T-helper 1 cell (primary cell): ENCODE results near the gene PRSS48.
"Not testable (repeated sequence)": the region's sequence is repeated elsewhere in the genome, so short reads cannot be mapped to it uniquely, and the experiment has no call there.

Experiments
- DNase-seq, 5 donors: peaks; one replicate each; pipeline ENCODE4 v3.0.0-alpha.2; 2012 to 2020

Gene PRSS48

DNA sequence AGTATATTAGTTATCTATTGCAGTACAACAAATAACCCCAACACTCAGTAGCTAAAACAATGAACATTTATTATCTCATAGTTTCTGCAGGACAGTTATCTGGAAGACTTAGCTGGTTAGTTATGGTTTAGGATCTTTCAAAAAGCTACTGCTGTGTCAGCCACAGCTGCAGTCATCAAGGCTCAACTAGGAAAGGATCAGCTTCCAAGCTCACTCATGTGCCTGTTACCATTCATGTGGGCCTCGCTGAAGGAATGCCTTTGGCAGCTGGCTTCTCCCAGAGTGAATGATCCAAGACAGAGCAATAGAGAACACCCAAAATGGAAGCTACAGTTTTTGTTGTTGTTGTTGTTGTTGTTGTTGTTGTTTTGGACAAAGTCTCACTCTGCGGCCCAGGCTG lies 13.5 kb upstream of the PRSS48 start:
- DNase-seq: no peak

DNA sequence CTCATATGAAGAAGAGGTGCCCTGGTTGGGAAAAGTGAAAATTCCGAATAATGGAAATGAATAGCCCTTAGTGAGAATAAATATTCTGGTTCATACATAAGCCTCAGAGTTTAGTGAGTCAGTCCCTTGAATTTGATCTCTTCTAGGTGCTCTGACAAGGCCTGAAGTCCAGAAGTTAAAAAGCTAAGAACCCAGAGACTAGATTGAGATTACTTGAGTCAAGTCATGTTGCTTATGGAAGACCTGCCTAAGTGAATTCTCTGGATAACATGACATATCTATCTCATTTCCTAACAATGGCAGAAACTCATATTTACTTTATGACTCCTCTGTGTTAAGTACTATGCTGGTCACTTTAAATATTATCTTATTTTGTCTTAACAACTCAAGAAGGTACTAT lies 10.5 kb upstream of the PRSS48 start:
- DNase-seq: no peak

DNA sequence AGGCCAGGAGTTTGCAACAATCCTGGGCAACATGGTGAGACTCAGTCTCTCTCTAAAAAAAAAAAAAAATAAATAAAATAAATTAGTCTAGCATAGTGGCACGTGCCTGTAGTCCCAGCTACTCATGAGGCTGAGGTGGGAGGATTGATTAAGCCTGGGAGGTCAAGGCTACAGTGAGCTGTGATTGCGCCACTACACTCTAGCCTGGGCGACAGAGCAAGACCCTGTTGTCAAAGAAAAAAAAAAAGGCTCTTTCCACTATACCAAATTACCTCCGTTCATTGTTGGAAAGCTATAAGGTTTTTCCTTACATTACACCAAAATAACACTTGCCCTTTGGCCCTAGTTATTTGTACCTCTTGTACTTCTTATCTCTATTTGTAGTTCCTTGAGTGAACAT lies 9.9 kb upstream of the PRSS48 start:
- no peak for DNase-seq

DNA sequence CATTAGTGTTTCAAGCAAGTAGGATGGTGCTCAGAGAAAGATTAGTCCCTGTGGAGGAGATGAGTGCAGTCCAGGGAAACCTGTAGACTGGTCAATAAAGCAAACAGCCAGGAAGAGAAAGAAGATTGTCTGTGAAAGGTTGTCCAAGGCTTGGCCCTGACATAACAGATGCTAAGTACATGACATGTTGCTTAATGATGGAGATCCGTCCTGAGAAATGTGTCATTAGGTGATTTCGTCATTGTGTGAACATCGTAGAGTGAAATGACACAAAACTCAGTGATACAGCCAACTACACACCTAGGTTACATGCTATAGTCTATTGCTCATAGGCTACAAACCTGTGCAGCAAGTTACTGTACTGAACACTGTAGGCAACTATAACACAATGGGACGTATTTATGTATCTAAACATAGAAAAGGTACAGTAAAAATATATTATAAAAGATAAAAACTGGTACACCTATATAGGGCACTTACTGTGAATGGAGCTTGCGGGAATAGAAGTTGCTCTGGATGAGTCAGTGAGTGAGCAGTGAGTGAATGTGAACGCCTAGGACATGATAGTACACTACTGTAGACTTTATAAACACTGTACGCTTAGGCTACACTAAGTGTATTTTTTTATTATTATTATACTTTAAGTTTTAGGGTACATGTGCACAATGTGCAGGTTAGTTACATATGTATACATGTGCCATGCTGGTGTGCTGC lies 9.0 kb upstream of the PRSS48 start:
- DNase-seq: no peak

DNA sequence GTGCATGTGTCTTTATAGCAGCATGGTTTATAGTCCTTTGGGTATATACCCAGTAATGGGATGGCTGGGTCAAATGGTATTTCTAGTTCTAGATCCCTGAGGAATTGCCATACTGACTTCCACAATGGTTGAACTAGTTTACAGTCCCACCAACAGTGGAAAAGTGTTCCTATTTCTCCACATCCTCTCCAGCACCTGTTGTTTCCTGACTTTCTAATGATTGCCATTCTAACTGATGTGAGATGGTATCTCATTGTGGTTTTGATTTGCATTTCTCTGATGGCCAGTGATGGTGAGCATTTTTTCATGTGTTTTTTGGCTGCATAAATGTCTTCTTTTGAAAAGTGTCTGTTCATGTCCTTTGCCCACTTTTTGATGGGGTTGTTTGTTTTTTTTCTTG lies 8.1 kb upstream of the PRSS48 start:
- DNase-seq: not testable (repeated sequence)

DNA sequence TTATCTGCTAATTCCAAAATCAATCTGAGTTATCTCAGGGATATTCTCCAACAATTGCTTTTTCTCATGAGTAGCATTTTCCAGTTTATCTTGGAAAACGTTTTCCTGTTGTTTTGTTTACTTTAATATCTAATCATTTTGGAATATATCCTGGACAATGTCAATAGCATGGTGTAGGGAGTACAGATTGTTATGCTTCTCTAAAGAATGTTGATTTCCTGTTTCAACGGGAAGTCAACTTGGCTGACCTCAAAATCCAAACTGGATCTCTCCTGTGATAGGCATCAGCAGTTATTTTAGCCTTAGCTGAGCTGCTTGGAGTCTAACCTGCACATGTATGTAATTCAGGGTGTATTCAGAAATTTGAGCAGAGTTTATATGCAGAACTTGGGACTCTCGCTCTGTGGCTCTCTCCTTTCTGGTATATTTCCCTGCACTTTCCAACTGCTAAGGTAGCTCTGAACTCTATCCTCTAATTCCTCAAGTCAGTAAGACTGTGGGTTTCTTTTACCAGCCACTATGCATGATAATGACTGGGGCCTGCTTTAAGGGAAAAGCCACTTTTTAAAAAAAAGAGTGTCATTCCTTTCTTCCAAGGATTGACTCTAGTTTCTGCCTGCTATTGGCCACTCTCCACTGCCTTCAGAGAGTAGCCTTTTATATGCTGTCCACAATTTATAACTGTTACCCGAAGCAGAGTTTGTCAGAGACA lies 7.7 kb downstream of the PRSS48 start:
- no peak for DNase-seq

DNA sequence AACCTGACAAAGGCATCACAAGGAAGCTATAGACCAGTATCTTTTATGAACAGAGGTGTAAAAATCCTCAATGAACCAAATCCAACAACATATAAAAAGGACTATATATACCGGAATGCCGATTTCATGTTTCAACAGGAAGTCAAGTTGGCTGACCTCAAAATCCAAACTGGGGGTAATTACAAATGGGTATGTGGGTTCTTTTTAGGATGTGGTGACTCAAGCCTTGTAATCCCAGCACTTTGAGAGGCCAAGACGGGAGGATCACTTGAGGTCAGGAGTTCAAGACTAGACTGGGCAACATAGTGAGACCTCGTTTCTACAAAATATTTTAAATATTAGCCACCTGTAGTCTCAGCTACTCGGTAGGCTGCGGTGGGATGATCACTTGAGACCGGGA lies 10.4 kb downstream of the PRSS48 start:
- no peak for DNase-seq

DNA sequence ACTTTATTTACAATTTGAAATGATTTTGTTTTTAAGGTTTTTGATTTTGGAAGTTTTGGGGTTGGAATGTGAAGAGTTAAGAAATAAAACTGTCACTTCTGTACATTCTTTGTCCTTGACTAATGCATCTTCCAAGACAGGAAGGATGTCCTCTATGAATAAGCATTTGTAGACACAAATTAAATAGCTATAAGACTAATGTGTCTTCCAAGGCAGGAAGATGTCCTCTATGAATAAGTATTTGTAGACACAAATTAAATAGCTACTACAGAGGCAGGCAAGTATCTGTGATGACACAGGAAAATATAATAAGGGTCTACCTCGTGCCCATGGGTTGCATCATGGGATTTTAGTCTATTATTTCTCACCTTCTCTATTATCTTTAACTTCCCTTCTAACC lies 14.5 kb downstream of the PRSS48 start:
- DNase-seq: no peak

DNA sequence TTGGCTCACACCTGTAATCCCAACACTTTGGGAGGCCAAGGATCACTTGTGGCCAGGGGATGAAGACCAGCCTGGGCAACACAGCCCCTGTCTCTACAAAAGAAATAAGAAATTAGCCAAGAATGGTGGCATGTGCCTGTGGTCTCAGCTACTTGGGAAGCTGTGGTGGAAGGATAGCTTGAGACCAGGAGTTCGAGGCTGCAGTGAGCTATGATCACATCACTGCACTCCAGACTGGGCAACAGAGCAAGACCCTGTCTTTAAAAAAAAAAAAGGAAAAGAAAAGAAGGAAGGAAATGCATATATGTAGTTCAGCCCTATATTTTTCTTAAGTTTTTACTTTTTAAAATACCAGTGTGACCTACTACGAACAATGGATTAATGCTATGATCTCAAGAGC lies 15.1 kb downstream of the PRSS48 start:
- no peak for DNase-seq

DNA sequence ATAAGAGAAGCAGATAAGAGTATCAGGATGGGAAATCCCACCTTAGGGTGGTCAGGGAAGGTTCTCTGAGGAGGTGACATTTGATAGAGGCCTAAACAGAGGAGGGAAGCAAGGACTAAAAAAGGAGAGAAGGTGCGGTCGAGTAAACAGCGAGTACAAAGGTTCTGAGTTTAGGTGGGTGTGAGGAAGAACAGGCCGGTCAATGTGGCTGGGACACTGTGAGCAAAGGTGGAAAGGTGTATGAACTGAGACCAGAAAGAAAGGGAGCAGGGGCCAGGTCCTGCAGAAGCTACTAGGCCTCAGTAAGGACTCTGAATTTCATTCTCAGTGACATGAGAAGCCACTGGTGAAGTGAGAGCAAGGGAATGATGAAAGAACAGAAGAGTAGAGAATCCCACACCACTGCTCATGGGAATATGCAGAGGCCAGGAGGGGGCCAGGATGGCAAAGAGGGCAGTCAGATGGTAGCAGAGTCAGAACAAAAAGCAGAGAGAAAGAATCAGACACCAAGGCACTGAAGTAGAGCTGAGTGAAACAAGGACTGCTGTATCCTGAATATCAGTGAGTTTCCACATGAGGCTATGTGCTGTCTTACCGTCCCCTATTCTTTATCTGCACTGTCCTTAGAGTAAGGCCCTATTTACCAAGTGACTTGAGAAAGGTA lies 18.0 kb downstream of the PRSS48 start:
- no peak for DNase-seq

DNA sequence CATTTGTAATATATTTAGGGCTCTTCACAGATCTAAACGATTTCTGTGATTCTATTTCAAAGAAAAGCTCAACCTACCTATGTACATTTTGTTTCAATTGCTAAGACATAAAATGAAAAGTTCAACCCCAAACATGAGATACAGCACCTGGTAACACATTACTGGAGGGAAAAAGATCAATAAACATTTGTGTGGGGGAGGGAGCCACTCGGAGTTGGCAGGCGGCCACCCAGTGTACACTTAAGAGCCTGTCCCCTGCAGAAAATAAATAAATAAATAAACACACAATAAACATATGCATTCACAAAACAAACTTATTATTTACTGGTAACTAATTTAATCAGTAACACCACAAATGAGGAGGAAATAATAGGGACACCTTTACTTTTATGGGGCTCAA lies 19.3 kb downstream of the PRSS48 start:
- DNase-seq: no peak

DNA sequence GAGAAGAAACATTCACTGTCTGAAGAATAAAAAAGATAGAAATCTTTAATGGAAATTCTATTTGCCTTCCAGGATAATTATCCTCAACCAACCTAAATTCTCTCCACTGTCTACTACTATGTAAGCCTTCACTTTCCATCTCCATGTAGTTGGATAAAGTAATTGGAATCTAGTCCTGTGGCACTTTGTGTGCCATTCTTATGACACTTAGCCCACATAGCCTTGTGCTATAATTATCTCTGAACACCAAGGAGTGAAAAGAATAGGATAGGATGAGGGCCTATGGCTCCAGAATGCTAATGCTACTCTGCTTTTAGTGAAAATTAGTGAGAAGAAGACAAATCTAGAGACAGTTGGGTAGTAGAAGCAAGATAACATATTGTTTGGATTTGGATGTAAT lies 20.2 kb downstream of the PRSS48 start:
- no peak for DNase-seq

DNA sequence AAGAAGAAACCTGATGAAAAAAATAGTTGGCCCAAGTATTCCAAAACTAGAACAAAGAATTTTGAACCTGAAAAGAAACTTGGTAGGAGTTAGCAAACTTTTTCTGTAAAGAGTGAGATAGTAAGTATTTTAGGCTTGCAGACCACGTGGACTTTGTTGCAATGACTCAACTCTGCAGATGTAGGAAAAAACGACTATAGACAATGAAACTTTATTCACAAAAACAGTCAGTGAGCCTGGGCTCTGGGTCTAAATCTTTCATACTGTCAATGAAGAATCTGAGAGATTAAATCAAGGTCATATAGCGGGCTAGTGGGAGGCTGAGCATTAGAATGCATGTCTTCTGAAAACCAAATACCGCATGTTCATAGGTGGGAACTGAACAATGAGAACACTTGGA lies 25.5 kb downstream of the PRSS48 start:
- no peak for DNase-seq

DNA sequence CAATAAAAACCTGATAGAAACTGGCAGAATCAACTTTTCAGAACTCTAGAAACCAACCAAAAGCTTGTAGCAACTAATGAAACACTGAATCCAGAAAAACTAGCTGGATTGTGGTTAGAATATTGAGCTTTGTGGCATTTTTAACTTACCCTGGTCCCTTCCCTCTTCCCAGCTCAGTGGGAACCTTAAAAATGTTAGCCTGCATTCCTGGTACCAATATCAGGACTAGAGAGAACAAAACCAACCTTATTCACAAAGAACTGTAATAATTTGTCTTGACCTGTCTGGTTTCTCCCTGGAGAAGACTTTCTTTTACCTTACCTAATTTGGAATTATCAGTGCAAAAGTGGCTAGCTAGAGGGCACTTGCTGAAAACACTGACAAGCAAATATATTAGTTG lies 27.3 kb downstream of the PRSS48 start:
- no peak for DNase-seq

DNA sequence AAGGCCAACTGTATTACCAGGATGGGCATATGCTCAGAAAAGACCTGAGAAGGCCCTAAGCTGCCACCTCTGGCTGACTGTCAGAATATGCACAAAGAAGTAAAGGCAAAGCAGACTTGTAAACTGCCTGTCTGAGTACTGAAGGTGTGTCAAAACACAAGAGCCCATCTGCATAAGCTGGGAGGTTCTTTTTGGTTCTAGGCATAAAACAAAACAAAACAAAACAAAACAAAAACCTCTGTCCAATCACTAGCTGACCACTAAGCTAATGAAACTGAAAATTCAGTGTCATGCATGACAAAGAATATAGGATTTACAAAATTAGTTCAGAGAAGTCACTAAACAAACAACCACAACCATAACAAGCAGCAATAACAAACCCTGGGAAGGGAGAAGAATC lies 27.8 kb downstream of the PRSS48 start:
- no peak for DNase-seq

DNA sequence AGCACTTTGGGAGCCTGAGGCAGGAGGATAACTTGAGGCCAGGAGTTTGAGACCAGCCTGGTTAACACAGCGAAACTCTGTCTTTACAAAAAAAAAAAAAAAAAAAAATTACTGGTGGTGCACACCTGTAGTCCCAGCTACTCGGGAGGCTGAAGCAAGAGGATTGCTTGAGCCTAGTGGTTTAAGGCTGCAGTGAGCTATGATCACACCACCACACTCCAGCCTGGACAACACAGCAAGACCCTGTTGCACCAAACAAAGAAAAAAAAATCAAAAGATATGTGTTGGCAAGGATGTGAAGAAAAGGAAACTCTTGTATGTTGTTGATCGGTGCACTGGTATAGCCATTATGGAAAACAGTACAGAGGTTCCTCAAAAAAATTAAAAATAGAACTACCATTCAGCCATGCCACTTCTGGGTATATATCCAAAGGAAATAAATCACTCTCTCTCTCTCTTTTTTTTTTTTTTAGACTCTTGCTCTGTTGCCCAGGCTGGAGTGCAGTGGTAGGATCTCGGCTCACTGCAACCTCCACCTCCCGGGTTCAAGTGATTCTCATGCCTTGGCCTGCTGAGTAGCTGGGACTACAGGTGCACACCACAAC lies 33.3 kb downstream of the PRSS48 start:
- DNase-seq: no peak

DNA sequence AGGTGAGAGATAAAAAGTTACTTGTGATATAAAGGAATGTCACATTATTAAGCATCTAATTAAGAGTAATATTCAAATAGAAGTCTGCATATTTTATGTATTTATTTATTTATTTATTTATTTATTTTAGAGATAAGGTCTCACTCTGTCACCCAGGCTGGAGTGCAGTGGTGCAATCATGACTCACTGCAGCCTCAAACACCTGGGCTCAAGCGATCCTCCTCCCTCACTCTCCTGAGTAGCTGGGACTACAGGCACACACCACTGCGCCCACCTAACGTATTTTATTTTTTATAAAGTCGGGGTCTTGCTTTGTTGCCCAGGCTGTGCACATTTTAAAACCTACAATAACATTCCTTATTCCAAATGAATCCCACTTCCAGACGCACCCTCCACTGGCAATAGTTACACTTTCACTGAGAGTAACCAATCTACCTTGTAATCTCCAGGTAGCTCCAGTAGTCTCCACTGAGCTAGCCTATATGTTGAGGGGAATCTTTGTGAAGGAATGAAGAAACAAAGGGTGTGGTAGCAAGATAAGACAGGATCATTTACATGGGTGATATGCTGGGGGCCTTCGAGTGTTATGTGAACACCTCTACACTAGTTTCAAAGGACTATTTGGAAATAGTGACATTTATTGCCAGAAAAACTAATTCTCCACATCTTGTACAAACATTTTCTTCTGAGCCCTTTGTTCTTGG lies 36.5 kb downstream of the PRSS48 start:
- no peak for DNase-seq

DNA sequence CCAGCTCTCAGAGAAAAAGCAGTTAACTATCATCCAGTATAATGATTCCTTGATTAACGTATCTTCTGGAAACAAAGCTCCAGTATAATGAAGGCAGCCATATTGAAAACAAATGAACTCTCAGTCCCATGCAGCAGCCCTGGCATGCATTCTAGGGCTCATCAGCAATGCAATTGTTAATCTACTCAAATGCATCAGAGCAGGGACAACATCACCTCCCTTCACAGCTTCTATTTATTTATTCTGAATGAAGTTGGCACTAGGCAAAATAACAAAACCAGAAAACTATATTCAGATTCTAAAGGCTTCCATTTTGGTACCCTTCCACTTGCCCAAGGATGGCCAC lies 37.0 kb downstream of the PRSS48 start:
- no peak for DNase-seq

DNA sequence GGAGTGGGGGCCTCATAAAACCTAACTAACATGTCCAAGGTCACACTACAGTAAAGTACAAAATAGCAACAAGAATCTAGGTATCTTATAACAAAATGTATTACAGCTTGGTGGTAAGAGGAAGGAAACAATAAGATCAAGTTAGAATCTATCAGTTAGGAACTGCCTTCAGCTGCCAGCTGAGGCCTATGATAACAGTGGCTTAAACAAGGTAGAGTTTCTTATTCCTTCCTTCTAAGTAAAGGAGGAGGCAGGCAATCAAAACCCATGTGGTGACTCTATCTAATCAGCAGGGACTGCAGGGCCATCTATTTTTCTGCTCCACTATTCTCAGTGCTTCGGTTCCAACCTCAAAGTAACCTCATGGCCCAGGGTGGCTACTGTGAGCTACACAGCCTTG lies 37.5 kb downstream of the PRSS48 start:
- DNase-seq: no peak

DNA sequence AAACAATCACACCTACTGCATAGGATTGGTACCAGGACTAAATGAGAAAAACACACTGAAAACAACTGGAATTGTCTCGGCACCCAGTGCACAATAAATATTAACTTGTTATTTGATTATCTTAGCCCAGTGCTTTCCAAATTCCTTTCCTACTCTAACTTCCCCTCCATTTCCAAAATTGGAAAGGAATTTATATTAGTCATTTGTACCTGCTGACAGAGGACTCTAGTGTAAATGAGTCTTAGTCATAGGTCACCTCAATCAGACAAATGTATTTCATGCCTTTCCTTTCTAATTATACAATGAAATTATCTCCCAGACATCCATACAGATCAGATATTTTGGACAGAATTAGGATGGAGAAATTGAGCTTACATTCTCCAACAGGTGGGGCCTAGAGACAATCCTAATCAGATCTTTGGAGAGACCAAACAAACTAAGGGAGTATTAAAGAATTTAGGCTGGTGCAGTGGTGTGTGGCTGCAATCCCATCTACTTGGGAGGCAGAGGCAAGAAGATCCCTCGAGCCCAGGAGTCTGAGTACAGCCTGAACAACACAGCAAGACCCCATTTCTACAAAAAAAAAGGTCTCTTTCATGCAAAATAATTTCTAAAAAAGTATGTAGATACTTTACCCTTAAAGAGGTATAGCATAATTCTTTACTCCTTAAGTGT lies 38.4 kb downstream of the PRSS48 start:
- no peak for DNase-seq

DNA sequence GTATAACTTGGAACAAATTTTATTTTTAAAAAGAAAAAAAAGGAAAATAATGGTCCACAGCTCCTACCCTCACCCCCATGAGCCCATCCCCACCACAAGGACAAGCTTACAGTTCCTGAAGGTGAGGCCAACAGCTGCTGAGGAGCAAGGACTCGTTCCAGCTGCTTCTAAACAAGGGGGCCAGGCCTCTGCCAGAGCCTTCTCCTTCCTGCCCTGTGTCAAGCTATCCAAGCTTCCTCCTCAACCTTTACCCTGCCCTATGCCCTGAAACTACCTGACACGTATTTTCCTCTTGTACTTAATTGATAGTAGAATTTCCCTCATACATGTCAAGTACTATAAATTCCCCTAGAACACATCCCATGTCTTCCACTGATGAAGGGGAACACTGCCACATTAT lies 39.7 kb downstream of the PRSS48 start:
- DNase-seq: no peak

DNA sequence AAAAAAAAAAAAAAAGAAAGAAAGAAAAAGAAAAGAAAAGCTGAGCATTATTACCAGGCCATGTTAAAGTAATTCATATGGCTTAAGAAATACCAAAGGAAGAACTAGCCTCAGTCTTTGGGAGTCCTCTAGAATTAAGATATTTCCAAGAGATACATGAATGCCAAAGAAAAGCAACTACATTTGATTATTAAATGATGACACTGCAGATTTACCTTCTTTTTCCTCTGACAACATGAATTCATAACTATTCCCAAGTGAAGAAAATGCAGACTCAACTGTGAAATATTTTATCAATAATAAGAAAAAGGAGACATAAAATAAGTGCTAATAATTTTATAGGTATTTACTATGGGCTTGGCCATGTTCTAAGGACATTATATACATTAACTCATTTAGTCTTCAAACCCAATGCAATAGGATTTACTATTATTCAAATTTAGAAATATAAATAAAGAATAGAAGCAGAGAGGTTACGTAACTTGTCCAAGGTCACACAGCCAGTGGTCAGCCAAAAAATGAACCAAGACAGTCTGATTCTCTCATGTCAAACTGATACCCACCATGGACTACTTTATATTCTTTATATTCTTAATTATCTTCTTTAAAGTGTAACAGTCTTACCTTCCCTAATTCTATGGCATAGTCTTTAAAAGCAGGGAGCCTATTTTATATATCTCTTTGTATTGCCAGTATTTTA lies 41.5 kb downstream of the PRSS48 start:
- no peak for DNase-seq
